ENCODE results near the gene HCRTR1. TPM values are rescaled to one million over a fixed set of nuclear protein-coding genes. Genes with fewer than 3 reads are reported as not detected.

HCRTR1 gene
- total RNA-seq, 2 experiments from 2014 or later: not detected

GRCh38 chr1:31662463-31662862 lies 45.0 kb downstream of the HCRTR1 start:
- Mint-ChIP-seq H3K27ac (no peak overlapping the region), H3K9me3 (no peaks in the 10 kb centered on the region), H3K4me3 (no peak overlapping the region), H3K27me3 (no peaks in the 10 kb centered on the region), H3K4me1 (ENCODE audit: low read depth) (no peaks in the 10 kb centered on the region), H3K36me3 (no peaks in the 10 kb centered on the region)
- DNase-seq: no peak
- POLR2A ChIA-PET: no interaction called here
- intact Hi-C loops (cut with micrococcal nuclease): no loop called here
- CTCF ChIA-PET: interaction anchor here (1.0 to 7.7 kb wide), 6 partner anchors 9 to 301 kb away, joined by 3 to 139 read pairs (median 4); no protein-coding TSS in a partner anchor

DNA sequence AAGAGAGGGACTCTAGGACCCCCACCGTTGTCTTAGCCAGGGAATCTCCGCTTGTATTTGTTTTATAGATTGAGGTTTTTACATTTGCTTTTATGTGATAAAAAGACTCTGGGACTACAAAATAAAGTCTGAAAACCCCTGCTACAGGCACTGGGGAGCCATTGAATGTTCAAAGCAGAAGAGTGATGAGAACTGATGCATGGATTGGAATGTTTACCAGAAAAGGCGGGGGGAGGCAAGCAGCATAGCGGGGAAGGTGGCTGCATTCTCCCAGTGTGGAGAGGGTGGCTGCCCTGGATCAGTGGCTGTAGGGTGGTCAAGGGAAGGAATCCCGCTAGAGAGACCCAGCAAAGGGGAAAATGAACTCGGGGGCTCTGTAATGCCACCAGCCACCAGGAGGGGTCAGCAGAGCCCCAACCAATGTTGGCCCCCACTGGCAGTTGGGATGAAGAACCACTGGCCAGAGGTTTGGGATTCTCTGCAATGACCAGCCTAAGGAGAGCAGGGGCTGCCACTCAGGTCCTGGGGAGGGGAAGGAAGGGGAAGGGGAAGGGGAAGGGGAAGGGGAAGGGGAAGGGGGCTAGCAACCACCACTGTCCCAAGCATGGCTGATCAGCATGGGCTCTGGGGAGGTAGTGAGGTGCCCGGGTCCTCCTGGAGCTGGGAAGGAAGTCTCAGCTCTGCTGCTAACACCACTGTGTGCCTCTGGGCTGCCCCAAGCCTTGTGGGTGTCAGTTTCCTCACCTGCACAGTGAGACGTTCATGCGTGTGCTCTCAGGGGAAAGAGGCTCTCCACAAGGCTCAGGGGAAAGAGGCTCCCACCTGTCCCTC lies 46.3 kb downstream of the HCRTR1 start:
- intact Hi-C loops (cut with micrococcal nuclease): loop anchor here (1.0 kb wide), 3 partner anchors 41 to 125 kb away; no protein-coding TSS in a partner anchor
- CTCF ChIA-PET: interaction anchor here (0.6 to 7.7 kb wide), 20 partner anchors 8 to 399 kb away, joined by 3 to 139 read pairs (median 4); no protein-coding TSS in a partner anchor

DNA sequence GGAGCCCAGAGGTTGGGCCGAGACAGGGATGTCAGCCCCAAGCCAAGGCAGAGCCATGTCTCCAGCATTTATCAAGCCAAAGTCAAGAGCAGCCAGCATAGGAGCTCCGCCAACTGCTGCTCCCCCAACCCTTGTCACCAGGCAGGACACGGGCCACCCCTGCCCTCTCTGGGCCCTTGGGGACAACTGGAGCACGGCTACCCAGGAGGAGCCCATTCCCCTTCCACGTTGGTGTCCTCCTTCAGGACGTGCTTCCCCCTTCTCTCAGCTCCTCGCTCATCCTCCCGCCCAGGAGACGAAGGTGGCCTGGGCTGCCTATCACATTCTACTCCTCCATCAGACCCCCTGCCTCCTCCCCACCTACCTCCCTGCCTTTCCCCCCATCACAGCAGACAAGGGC lies 47.0 kb downstream of the HCRTR1 start:
- CTCF ChIA-PET: interaction anchor here (0.5 to 7.7 kb wide), 17 partner anchors 14 to 398 kb away, joined by 3 to 139 read pairs (median 4); no protein-coding TSS in a partner anchor
- POLR2A ChIA-PET: interaction anchor here (1.3 kb wide), 1 partner anchor 125 kb away, joined by 8 read pairs; no protein-coding TSS in a partner anchor
- no peak overlapping the region for H3K4me3 Mint-ChIP-seq
- H3K4me1 Mint-ChIP-seq (ENCODE audit: low read depth): peaks cover 3% of the 10 kb centered on the region
- no peaks in the 10 kb centered on the region for H3K36me3 Mint-ChIP-seq
- H3K27ac Mint-ChIP-seq: no peak overlapping the region
- DNase-seq: no peak
- H3K9me3 Mint-ChIP-seq: no peaks in the 10 kb centered on the region
- intact Hi-C loops (cut with micrococcal nuclease): loop anchor here (1.0 kb wide), 1 partner anchor 125 kb away; no protein-coding TSS in a partner anchor
- peaks cover 9% of the 10 kb centered on the region for H3K27me3 Mint-ChIP-seq

More for the DNA sequence above, 46.3 kb downstream of the HCRTR1 start:
- Mint-ChIP-seq H3K4me3 (no peak overlapping the region), H3K27ac (no peak overlapping the region), H3K36me3 (no peaks in the 10 kb centered on the region), H3K4me1 (ENCODE audit: low read depth) (no peaks in the 10 kb centered on the region), H3K9me3 (no peaks in the 10 kb centered on the region), H3K27me3 (peaks cover 3% of the 10 kb centered on the region)
- DNase-seq: peak; percentile 69
- POLR2A ChIA-PET: interaction anchor here (1.0 to 1.3 kb wide), 2 partner anchors 11 to 125 kb away, joined by 3 to 8 read pairs; no protein-coding TSS in a partner anchor

- Mint-ChIP-seq H3K27me3 (peaks cover 16% of the 10 kb centered on the region), H3K4me3 (no peak overlapping the region), H3K4me1 (ENCODE audit: low read depth) (peaks cover 8% of the 10 kb centered on the region), H3K9me3 (no peaks in the 10 kb centered on the region), H3K36me3 (no peaks in the 10 kb centered on the region), H3K27ac (no peak overlapping the region)
- ChIA-PET CTCF (interaction anchor here (0.5 to 7.7 kb wide), 10 partner anchors 14 to 125 kb away, joined by 3 to 139 read pairs (median 3); no protein-coding TSS in a partner anchor), POLR2A (interaction anchor here (1.3 kb wide), 1 partner anchor 124 kb away, joined by 8 read pairs; no protein-coding TSS in a partner anchor)
- intact Hi-C loops (cut with micrococcal nuclease): no loop called here
- no peak for DNase-seq
Measured at GRCh38 chr1:31665234-31665878, 47.9 kb downstream of the HCRTR1 start.

GRCh38 chr1:31666263-31666963 lies 48.9 kb downstream of the HCRTR1 start:
- H3K4me1 Mint-ChIP-seq (ENCODE audit: low read depth): peaks cover 11% of the 10 kb centered on the region
- POLR2A ChIA-PET: no interaction called here

DNA sequence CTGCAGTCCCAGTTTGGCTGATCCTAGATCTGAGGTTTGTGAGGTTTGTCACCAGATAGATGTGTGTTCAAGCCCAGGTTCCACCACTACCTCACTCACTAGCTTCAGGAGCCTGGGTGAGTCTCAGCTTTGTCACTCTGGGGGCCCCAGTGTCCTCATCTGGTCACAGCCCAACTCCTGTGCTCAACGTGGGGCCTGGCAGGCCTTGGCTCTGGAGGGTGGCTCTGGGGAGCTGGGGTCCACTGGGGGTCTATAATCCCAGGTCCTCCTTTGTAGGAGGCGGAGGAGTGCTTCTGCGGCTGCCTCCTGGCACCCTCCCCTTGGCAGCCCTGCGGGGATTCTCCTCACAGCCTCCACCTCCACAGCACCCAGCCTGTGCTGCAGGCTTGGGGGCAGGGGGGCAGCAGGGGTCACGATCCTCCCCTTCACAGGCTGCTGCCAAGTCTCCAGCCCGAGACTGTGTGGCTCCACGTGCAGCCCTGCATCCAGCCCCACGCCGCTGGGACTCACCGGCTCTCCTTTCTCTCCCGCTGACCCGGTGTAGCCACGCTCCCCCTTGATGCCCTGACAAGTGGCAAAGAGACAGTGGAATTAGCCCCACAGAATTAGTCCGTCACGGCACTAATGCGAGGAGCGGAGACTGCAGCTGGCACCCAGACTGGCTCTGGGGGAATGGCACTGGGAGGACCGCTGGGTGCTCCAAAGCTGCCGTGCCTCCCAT lies 49.7 kb downstream of the HCRTR1 start:
- CTCF ChIA-PET: interaction anchor here (3.7 to 7.7 kb wide), 2 partner anchors 78 to 123 kb away, joined by 22 to 139 read pairs; no protein-coding TSS in a partner anchor
- no peak for DNase-seq
- Mint-ChIP-seq H3K4me3 (no peak overlapping the region), H3K27ac (no peak overlapping the region), H3K9me3 (no peaks in the 10 kb centered on the region), H3K27me3 (peaks cover 21% of the 10 kb centered on the region), H3K36me3 (no peaks in the 10 kb centered on the region), H3K4me1 (ENCODE audit: low read depth) (peaks cover 11% of the 10 kb centered on the region)
- intact Hi-C loops (cut with micrococcal nuclease): no loop called here
- POLR2A ChIA-PET: no interaction called here

More at GRCh38 chr1:31666263-31666963, 48.9 kb downstream of the HCRTR1 start:
- H3K9me3 Mint-ChIP-seq: no peaks in the 10 kb centered on the region
- DNase-seq: no peak
- H3K36me3 Mint-ChIP-seq: no peaks in the 10 kb centered on the region
- CTCF ChIA-PET: interaction anchor here (1.2 to 7.7 kb wide), 3 partner anchors 15 to 124 kb away, joined by 3 to 139 read pairs (median 22); no protein-coding TSS in a partner anchor
- no peak overlapping the region for H3K27ac Mint-ChIP-seq
- H3K4me3 Mint-ChIP-seq: no peak overlapping the region
- peaks cover 21% of the 10 kb centered on the region for H3K27me3 Mint-ChIP-seq
- intact Hi-C loops (cut with micrococcal nuclease): no loop called here

DNA sequence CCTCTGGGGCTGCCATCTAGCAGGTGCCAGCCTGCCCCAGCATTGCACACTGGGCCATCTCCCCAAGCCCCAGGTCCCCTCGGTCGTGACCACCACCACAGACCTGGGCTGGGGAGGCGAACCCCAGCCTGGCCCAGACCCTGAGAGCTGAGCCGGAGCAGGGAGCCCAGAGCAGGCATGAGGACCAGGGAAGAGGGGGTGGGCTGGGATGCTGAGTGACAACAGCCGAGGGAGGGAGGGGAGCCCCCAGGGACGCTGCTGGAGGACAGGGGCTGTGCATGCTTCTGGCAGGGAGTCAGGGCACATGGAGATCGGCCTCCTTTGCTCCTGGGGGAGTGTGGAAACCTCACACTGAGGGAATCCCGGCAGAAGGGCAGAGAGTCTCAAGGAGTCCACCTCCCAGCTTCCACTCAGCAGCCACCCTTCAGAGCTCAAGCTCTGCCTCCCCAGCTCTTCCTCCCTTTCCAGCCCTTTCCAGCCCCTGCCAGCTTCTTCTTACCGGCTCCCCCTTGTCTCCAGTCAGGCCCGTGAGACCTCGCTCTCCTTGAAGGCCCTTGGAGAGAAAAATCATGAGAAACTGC lies 50.9 kb downstream of the HCRTR1 start:
- no peak for DNase-seq
- no peak overlapping the region for H3K4me3 Mint-ChIP-seq
- no peaks in the 10 kb centered on the region for H3K36me3 Mint-ChIP-seq
- H3K27ac Mint-ChIP-seq: no peak overlapping the region
- intact Hi-C loops (cut with micrococcal nuclease): no loop called here
- ChIA-PET CTCF (interaction anchor here (1.0 to 7.7 kb wide), 3 partner anchors 77 to 122 kb away, joined by 3 to 139 read pairs (median 12); no protein-coding TSS in a partner anchor), POLR2A (no interaction called here)
- no peaks in the 10 kb centered on the region for H3K9me3 Mint-ChIP-seq
- H3K4me1 Mint-ChIP-seq (ENCODE audit: low read depth): peaks cover 11% of the 10 kb centered on the region
- H3K27me3 Mint-ChIP-seq: peaks cover 21% of the 10 kb centered on the region

DNA sequence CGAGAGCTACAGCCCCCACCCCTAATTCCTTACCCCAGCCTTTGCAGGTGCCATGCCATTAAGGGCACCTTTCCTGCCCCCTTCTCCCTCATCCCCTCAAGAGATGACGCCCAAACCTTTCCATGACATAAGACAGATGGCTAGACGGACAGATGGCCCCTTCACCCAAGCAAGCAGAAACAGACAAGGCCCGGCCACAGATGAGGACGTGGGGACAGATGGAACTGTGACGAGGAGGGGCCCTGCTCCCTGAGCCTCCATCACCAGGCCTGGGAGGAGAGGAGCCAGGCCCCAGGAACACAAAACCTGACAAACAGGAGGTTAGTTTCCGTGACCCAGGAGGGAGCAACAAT lies 51.9 kb downstream of the HCRTR1 start:
- DNase-seq: no peak
- Mint-ChIP-seq H3K4me3 (no peak overlapping the region), H3K27ac (no peak overlapping the region), H3K9me3 (no peaks in the 10 kb centered on the region), H3K27me3 (peaks cover 21% of the 10 kb centered on the region), H3K36me3 (no peaks in the 10 kb centered on the region), H3K4me1 (ENCODE audit: low read depth) (peaks cover 11% of the 10 kb centered on the region)
- intact Hi-C loops (cut with micrococcal nuclease): no loop called here
- ChIA-PET CTCF (interaction anchor here (0.9 to 2.0 kb wide), 3 partner anchors 36 to 120 kb away, joined by 4 to 12 read pairs (median 5); no protein-coding TSS in a partner anchor), POLR2A (no interaction called here)

DNA sequence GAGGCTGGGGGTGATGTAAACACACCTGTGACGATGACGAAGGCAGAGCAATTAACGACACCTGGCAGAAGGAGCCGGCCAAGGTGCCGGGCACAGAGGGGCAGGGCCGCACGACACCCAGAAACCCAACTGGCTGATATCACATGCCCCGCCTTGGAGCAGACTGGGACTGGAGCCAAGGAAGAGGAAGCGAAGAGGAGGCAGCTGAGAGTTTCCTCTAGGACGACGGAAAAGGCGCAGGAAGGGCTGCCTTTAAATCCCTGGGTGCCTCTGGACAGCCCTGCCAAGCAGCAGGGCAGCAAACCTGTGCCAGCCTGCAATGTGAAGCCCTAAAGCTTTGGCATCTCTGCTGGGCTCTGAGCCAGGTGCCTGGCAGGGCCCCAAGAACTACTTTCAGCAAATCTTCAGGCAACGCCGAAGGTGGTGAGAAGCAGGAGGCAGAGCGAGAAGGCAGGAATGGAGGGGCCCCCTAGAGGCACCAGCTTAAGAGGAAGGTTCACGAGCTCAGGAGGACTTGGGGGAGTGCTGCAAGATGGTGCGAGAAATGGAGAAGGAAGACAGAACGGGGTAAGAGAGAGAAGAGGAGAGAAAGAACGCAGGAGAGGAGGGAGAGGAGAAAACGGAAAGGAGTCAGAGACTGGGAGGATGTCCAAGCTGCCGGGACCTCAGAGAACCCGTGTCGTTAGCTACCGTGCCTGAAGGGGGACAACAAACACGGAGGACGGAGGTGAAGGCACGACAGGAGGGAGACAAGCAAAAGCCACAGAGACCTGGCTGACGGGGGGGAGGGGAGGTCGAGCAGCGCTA lies 52.5 kb downstream of the HCRTR1 start:
- Mint-ChIP-seq H3K36me3 (no peaks in the 10 kb centered on the region), H3K9me3 (no peaks in the 10 kb centered on the region)
- intact Hi-C loops (cut with micrococcal nuclease): no loop called here

DNA sequence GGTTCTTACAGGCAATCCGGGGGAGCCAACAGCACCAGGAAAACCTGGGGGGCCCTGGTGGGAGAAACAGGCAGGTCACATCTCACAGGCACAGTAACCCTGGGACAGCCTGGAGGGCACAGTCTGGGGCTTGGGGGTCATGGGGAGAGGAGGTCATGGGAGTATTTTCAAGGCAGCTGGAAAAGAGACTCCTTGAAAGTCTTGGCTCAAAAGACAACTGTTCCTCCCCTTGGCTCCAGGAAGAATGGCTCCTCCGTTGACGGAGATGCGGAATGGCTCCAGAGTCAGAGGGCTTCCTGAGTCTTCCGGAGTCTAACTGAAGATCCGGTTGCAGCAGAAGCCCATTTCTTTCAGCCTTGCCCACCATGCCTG lies 53.1 kb downstream of the HCRTR1 start:
- no peak for DNase-seq
- Mint-ChIP-seq H3K4me3 (no peak overlapping the region), H3K27ac (no peak overlapping the region), H3K4me1 (ENCODE audit: low read depth) (peaks cover 11% of the 10 kb centered on the region), H3K9me3 (no peaks in the 10 kb centered on the region), H3K36me3 (no peaks in the 10 kb centered on the region), H3K27me3 (peaks cover 21% of the 10 kb centered on the region)
- ChIA-PET POLR2A (no interaction called here), CTCF (interaction anchor here (0.9 to 2.0 kb wide), 7 partner anchors 9 to 440 kb away, joined by 3 to 12 read pairs (median 3); no protein-coding TSS in a partner anchor)
- intact Hi-C loops (cut with micrococcal nuclease): no loop called here

More for the DNA sequence above, 52.5 kb downstream of the HCRTR1 start:
- no peak overlapping the region for H3K27ac Mint-ChIP-seq
- CTCF ChIA-PET: interaction anchor here (0.9 to 2.0 kb wide), 7 partner anchors 9 to 441 kb away, joined by 3 to 12 read pairs (median 3); no protein-coding TSS in a partner anchor
- H3K4me1 Mint-ChIP-seq (ENCODE audit: low read depth): peaks cover 11% of the 10 kb centered on the region
- DNase-seq: peak; percentile 36
- POLR2A ChIA-PET: no interaction called here
- H3K4me3 Mint-ChIP-seq: no peak overlapping the region
- H3K27me3 Mint-ChIP-seq: peaks cover 21% of the 10 kb centered on the region

Measured in activated CD4-positive, alpha-beta memory T cell treated with anti-CD3 and anti-CD28 coated beads for 36 hours (primary cell).